Natural killer cell (primary cell): ENCODE data around the gene L3MBTL3. TPM values are rescaled to one million over a fixed set of nuclear protein-coding genes. Genes with fewer than 3 reads are reported as not detected.

ENCODE experiments used
- ATAC-seq, 3 donors: fragments of 150-1000 bp in 2 of 3; fragments of 200-7000 bp in 1 of 3; cut with Tn5 transposase; 1 replicate in 1 of 3; 2 replicates in 2 of 3; pipeline ENCODE4 v1.10.0; 2021; ENCODE audit warnings: mild to moderate bottlenecking in 2 of 3, moderate library complexity in 2 of 3
- DNase-seq, 2 donors: peaks; one replicate each; pipeline versions ENCODE4 v3.0.0 to v3.0.0-alpha.2; 2013 to 2021; ENCODE audit warnings: mixed read lengths in 1 of 2
- H3K27ac ChIP-seq: one replicate; pipeline ENCODE4 v1.5.1; 2013; ENCODE audit warnings: mild to moderate bottlenecking, low read length
- H3K27me3 ChIP-seq: one replicate; pipeline ENCODE4 v1.6.1; 2013; ENCODE audit warnings: low read length; ENCODE audit not compliant: control insufficient read depth, insufficient read depth
- H3K36me3 ChIP-seq: one replicate; pipeline ENCODE4 v1.6.1; 2013; ENCODE audit warnings: low read length; ENCODE audit not compliant: control insufficient read depth, insufficient read depth
- H3K4me1 ChIP-seq: one replicate; pipeline ENCODE4 v1.6.1; 2013; ENCODE audit warnings: low read length; ENCODE audit not compliant: control insufficient read depth, insufficient read depth
- H3K4me3 ChIP-seq: one replicate; pipeline ENCODE4 v1.5.1; 2013; ENCODE audit warnings: low read length
- H3K9me3 ChIP-seq: one replicate; pipeline ENCODE4 v1.6.1; 2013; ENCODE audit warnings: low read length; ENCODE audit not compliant: control insufficient read depth, insufficient read depth
- H3K27ac Mint-ChIP-seq, 2 donors: one replicate each; pipeline ENCODE4 v1.8.0; 2022; ENCODE audit warnings: mild to moderate bottlenecking in 2 of 2, mixed read lengths in 2 of 2, moderate library complexity in 1 of 2
- H3K27me3 Mint-ChIP-seq, 2 donors: one replicate each; pipeline ENCODE4 v1.8.0; 2022; ENCODE audit warnings: low read depth in 2 of 2, mixed read lengths in 2 of 2
- H3K36me3 Mint-ChIP-seq: one replicate; pipeline ENCODE4 v1.8.0; 2022; ENCODE audit warnings: mixed read lengths
- H3K4me1 Mint-ChIP-seq, 2 donors: one replicate each; pipeline ENCODE4 v1.8.0; 2022; ENCODE audit warnings: mixed read lengths in 2 of 2
- H3K4me3 Mint-ChIP-seq: one replicate; pipeline ENCODE4 v1.8.0; 2022; ENCODE audit warnings: mild to moderate bottlenecking, moderate library complexity, mixed read lengths
- H3K9me3 Mint-ChIP-seq, 2 donors: one replicate each; pipeline ENCODE4 v1.8.0; 2022; ENCODE audit warnings: mixed read lengths in 2 of 2
- CTCF ChIP-seq: fragments of 200-600 bp; IDR thresholded peaks from one replicate; pipeline ENCODE4 v1.8.0; 2022; ENCODE audit warnings: antibody characterized with exemption
- WGBS: methylation state at CpG from one replicate; pipeline ENCODE4 v1.1.7; 2013; ENCODE audit warnings: missing lambda C conversion rate; ENCODE audit not compliant: insufficient coverage; 5-methylcytosine and 5-hydroxymethylcytosine counted together
- intact Hi-C: fragments of 100-400 bp; cut with micrococcal nuclease; formaldehyde crosslinking; loops from one replicate; pipeline ENCODE4 v1.14.2; 2022
- total RNA-seq, 4 donors: library from RNA; stranded (reverse); fragments of 120-200 nt in 1 of 4; gene quantifications; one replicate each; pipeline versions ENCODE4 v1.2.3 to v1.2.4, GENCODE V29; 2013 to 2022

The L3MBTL3 gene
- total RNA-seq, 3 donors from 2014 or later (not counting 1 experiment from before 2014, with no cell fraction given), result 24.1 to 42.4 (median 27.5) TPM

GRCh38 chr6:130127195-130127594 lies 108.8 kb downstream of the L3MBTL3 start:
- Mint-ChIP-seq H3K4me3 (no peak overlapping the region), H3K27ac (peak overlapping the region; percentile 29 to 46), H3K36me3 (peaks cover 8% of the 10 kb centered on the region), H3K4me1 (peaks cover 46 to 60% of the 10 kb centered on the region in 2 donors), H3K27me3 (no peaks in the 10 kb centered on the region), H3K9me3 (peaks cover 0 to 2% of the 10 kb centered on the region in 2 donors)
- H3K9me3 ChIP-seq, result no peaks in the 10 kb centered on the region
- peaks cover 8% of the 10 kb centered on the region for H3K4me1 ChIP-seq
- ATAC-seq (no peak), DNase-seq (no peak)
- 63% methylated on average over 2 of the region's 2 CpGs for WGBS
- intact Hi-C loops, result no loop called here
- H3K27ac ChIP-seq, result no peak overlapping the region
- H3K36me3 ChIP-seq, result peaks cover 2% of the 10 kb centered on the region
- no peak overlapping the region for H3K4me3 ChIP-seq
- TF ChIP-seq CTCF, result no peak
- no peaks in the 10 kb centered on the region for H3K27me3 ChIP-seq

DNA sequence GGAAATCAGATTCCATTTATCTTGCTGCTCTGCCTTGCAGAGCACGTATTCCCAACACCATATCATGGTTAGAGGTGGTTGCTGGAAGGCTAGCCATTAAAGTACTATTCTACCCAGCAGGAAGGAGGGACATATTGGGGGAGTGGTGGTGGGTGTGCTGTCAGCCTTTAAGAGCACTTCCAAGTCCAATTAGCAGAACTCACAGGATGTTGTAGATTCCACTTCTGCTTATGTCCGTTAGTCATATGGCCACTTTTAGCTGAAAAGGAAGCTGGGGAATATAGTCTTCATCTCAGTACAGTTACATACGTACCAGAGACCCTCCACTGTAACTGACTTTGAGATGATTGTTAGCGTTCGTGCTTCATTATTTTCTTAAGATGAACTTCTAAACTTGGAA lies 109.9 kb downstream of the L3MBTL3 start:
- DNase-seq (no peak), ATAC-seq (no peak)
- intact Hi-C loops, result no loop called here
- no peak overlapping the region for H3K4me3 Mint-ChIP-seq
- no peaks in the 10 kb centered on the region for H3K27me3 ChIP-seq
- no peaks in the 10 kb centered on the region for H3K9me3 ChIP-seq
- peaks cover 8% of the 10 kb centered on the region for H3K36me3 Mint-ChIP-seq
- TF ChIP-seq CTCF, result no peak
- H3K4me3 ChIP-seq, result no peak overlapping the region
- WGBS, result 90% methylated on average over 4 of the region's 5 CpGs
- H3K27ac Mint-ChIP-seq, result peak overlapping the region in 1 of 2 donors; percentile 51
- H3K27me3 Mint-ChIP-seq, result no peaks in the 10 kb centered on the region
- no peaks in the 10 kb centered on the region for H3K36me3 ChIP-seq
- no peak overlapping the region for H3K27ac ChIP-seq
- peaks cover 12% of the 10 kb centered on the region for H3K4me1 ChIP-seq
- H3K4me1 Mint-ChIP-seq, result peaks cover 57 to 71% of the 10 kb centered on the region in 2 donors
- H3K9me3 Mint-ChIP-seq, result peaks cover 0 to 2% of the 10 kb centered on the region in 2 donors

GRCh38 chr6:130129762-130130246 lies 111.4 kb downstream of the L3MBTL3 start:
- H3K9me3 ChIP-seq, result no peaks in the 10 kb centered on the region
- DNase-seq, result no peak
- Mint-ChIP-seq H3K27ac (peak overlapping the region; percentile 92 to 93), H3K36me3 (peaks cover 8% of the 10 kb centered on the region), H3K4me1 (peaks cover 69 to 86% of the 10 kb centered on the region in 2 donors), H3K9me3 (peaks cover 0 to 2% of the 10 kb centered on the region in 2 donors), H3K27me3 (no peaks in the 10 kb centered on the region), H3K4me3 (peak overlapping the region; percentile 38)
- peaks cover 17% of the 10 kb centered on the region for H3K4me1 ChIP-seq
- no peak for TF ChIP-seq CTCF
- no peak overlapping the region for H3K4me3 ChIP-seq
- no peak overlapping the region for H3K27ac ChIP-seq
- intact Hi-C loops, result loop anchor here (5.0 to 10.0 kb wide), 2 partner anchors 52 to 55 kb away; no protein-coding TSS in a partner anchor
- WGBS, result 91% methylated on average over 6 of the region's 6 CpGs
- H3K36me3 ChIP-seq, result peaks cover 2% of the 10 kb centered on the region
- H3K27me3 ChIP-seq, result no peaks in the 10 kb centered on the region
- no peak for ATAC-seq

- no peaks in the 10 kb centered on the region for H3K9me3 ChIP-seq
- intact Hi-C loops, result loop anchor here (2.0 to 10.0 kb wide), 3 partner anchors 50 to 83 kb away; no protein-coding TSS in a partner anchor
- no peaks in the 10 kb centered on the region for H3K27me3 Mint-ChIP-seq
- peaks cover 19% of the 10 kb centered on the region for H3K36me3 Mint-ChIP-seq
- peaks cover 76 to 86% of the 10 kb centered on the region in 2 donors for H3K4me1 Mint-ChIP-seq
- H3K4me1 ChIP-seq, result peaks cover 34% of the 10 kb centered on the region
- H3K27ac Mint-ChIP-seq, result peak overlapping the region; percentile 92 to 93
- peak overlapping the region; percentile 80 for H3K4me3 Mint-ChIP-seq
- peak overlapping the region; percentile 91 for H3K27ac ChIP-seq
- DNase-seq (peak; percentile 71 to 82), ATAC-seq (peak; percentile 81 to 93 (median 92))
- H3K36me3 ChIP-seq, result peaks cover 10% of the 10 kb centered on the region
- 8% methylated on average over 6 of the region's 6 CpGs for WGBS
- no peak for TF ChIP-seq CTCF
- H3K27me3 ChIP-seq, result no peaks in the 10 kb centered on the region
- peak overlapping the region; percentile 14 for H3K4me3 ChIP-seq
- peaks cover 0 to 5% of the 10 kb centered on the region in 2 donors for H3K9me3 Mint-ChIP-seq
These were observed 113.9 kb downstream of the L3MBTL3 start for GRCh38 chr6:130132286-130132701.
